NCI-H345 (cell line): ENCODE measurements around the gene PSMC3.
A peak's percentile ranks its signal among the peaks of the same experiment; 100 is the strongest.

Experiments
- DNase-seq: peaks from one replicate; lab custom pipeline; 2025; lab: John Stamatoyannopoulos, UW

Gene PSMC3

GRCh38 chr11:47376525-47377371 is 49.5 kb downstream of the PSMC3 start:
- DNase-seq, result no peak

GRCh38 chr11:47376107-47376524 is 50.1 kb downstream of the PSMC3 start:
- no peak for DNase-seq

GRCh38 chr11:47375546-47376085 is 50.6 kb downstream of the PSMC3 start:
- DNase-seq, result no peak

GRCh38 chr11:47375020-47375419 is 51.2 kb downstream of the PSMC3 start:
- DNase-seq, result no peak

GRCh38 chr11:47374720-47375019 is 51.6 kb downstream of the PSMC3 start:
- no peak for DNase-seq

- DNase-seq, result peak; percentile 69
Observed at GRCh38 chr11:47373876-47374719, 52.1 kb downstream of the PSMC3 start.

GRCh38 chr11:47372422-47372821 is 53.8 kb downstream of the PSMC3 start:
- DNase-seq, result no peak

- DNase-seq, result no peak
Observed at GRCh38 chr11:47369676-47370075, 56.6 kb downstream of the PSMC3 start.
